Thyroid gland (tissue), 4 donors: Measurements from ENCODE around the gene ADAM12. TPM values are rescaled to one million over a fixed set of nuclear protein-coding genes. Genes with fewer than 3 reads are reported as not detected.

Source experiments
- DNase-seq, 2 donors: peaks; one replicate each; pipeline ENCODE4 v3.0.0-alpha.2; 2019
- H3K27ac ChIP-seq, 3 donors: fragments of 200-600 bp; sonication (generic); 1 replicate in 2 of 3; 2 replicates in 1 of 3; pipeline ENCODE4 v1.5.1; 2016 to 2019; ENCODE audit warnings: mild to moderate bottlenecking in 1 of 3, moderate library complexity in 1 of 3
- H3K27me3 ChIP-seq: fragments of 200-600 bp; sonication (generic); one replicate; pipeline ENCODE4 v1.5.1; 2019
- H3K36me3 ChIP-seq, 2 donors: fragments of 200-600 bp; sonication (generic); one replicate each; pipeline ENCODE4 v1.5.1; 2016 to 2019
- H3K4me1 ChIP-seq, 2 donors: fragments of 200-600 bp; sonication (generic); one replicate each; pipeline ENCODE4 v1.5.1; 2017 to 2019
- H3K4me3 ChIP-seq, 3 donors: fragments of 200-600 bp; sonication (generic); replicated peaks in 1 of 3; 1 replicate in 2 of 3; 2 replicates in 1 of 3; pipeline ENCODE4 v1.5.1; 2016; ENCODE audit warnings: mild to moderate bottlenecking in 1 of 3
- H3K9me3 ChIP-seq: fragments of 200-600 bp; sonication (generic); one replicate; pipeline ENCODE4 v1.5.1; 2017
- POLR2A ChIP-seq, 2 donors: fragments of 450-650 bp; IDR thresholded peaks; one replicate each; pipeline ENCODE4 v1.6.1; 2017; ENCODE audit warnings: antibody characterized with exemption in 2 of 2, mild to moderate bottlenecking in 2 of 2, moderate library complexity in 1 of 2
- WGBS, 2 donors: methylation state at CpG; one replicate each; pipeline ENCODE4 v1.1.5; 2017; 5-methylcytosine and 5-hydroxymethylcytosine counted together
- intact Hi-C: fragments of 100-400 bp; cut with DNase I; formaldehyde crosslinking; loops from one replicate; pipeline ENCODE4 v1.15.1; 2023
- total RNA-seq, 4 donors: library from RNA; depleted of rRNA; stranded (reverse); fragments of >200 nt; gene quantifications; one replicate each; pipeline ENCODE4 v1.2.3, GENCODE V29; 2016
- TF ChIP-seq, protein P1 (sequence below), 6 experiments: fragments of 200-600 bp in 3 of 6; fragments of 450-650 bp in 3 of 6; sonication (generic) in 3 of 6; IDR thresholded peaks; one replicate each; pipeline ENCODE4 v1.5.1; 2016 to 2019; ENCODE audit warnings: antibody characterized with exemption in 6 of 6, mild to moderate bottlenecking in 2 of 6, inconsistent platforms in 1 of 6, moderate library complexity in 1 of 6

Gene ADAM12
- total RNA-seq, 4 donors from 2014 or later, result 0.20 to 0.94 (median 0.63) TPM

DNA sequence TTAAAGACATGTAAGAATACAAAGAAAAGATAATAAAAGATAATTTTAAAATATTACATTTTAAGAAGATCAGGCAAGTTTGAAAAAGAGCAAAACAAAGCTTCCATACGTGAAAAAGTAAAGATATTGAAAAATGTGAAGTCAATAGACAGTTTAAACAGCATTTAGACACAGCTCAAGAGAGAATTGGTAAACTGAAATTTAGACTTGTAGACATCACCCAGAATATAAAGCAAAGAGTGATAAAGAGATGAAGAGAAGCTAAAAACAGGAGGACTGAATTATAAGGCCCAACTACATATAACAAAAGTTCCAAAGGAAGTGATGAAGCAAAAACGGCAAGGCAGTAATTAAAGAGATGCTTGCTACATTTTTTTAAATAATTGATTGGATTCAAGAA, 13.8 kb downstream of the ADAM12 start:
- no peaks in the 10 kb centered on the region for H3K36me3 ChIP-seq
- intact Hi-C loops, result no loop called here
- H3K9me3 ChIP-seq, result no peaks in the 10 kb centered on the region
- no peak for DNase-seq
- no peak overlapping the region for H3K4me3 ChIP-seq
- no peaks in the 10 kb centered on the region for H3K27me3 ChIP-seq
- no peak for TF ChIP-seq POLR2A (IDR thresholded peaks at IDR 0.05)
- TF ChIP-seq, protein P1, sequence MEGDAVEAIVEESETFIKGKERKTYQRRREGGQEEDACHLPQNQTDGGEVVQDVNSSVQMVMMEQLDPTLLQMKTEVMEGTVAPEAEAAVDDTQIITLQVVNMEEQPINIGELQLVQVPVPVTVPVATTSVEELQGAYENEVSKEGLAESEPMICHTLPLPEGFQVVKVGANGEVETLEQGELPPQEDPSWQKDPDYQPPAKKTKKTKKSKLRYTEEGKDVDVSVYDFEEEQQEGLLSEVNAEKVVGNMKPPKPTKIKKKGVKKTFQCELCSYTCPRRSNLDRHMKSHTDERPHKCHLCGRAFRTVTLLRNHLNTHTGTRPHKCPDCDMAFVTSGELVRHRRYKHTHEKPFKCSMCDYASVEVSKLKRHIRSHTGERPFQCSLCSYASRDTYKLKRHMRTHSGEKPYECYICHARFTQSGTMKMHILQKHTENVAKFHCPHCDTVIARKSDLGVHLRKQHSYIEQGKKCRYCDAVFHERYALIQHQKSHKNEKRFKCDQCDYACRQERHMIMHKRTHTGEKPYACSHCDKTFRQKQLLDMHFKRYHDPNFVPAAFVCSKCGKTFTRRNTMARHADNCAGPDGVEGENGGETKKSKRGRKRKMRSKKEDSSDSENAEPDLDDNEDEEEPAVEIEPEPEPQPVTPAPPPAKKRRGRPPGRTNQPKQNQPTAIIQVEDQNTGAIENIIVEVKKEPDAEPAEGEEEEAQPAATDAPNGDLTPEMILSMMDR (IDR thresholded peaks at IDR 0.05), result no peak
- no peaks in the 10 kb centered on the region for H3K4me1 ChIP-seq
- WGBS, 2 donors, result 84 to 85% methylated on average over 2 of the region's 2 CpGs
- no peak overlapping the region for H3K27ac ChIP-seq

DNA sequence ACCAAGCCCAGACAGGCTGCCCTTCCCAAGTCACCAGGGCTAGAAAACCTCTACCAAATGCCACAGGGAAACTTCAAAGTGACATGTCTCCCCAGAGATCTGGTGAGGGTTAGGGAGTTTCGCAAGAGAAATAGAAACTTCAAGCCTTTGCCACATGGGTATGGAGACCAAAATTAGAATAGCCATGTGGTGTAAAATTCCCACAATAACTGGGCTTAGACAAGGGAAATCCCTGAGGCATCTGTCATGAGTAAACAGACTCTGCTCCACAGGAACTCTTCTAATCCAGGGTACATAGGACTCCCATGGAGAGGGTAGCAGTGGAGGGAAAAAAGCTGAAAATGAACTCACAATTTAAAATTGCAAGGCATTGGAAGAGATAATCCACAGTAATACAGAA, 14.3 kb downstream of the ADAM12 start:
- no peak overlapping the region for H3K27ac ChIP-seq
- TF ChIP-seq, protein P1 (IDR thresholded peaks at IDR 0.05), result no peak
- no peak for TF ChIP-seq POLR2A (IDR thresholded peaks at IDR 0.05)
- WGBS, 2 donors, result 90 to 94% methylated on average over 1 of the region's 1 CpG

DNA sequence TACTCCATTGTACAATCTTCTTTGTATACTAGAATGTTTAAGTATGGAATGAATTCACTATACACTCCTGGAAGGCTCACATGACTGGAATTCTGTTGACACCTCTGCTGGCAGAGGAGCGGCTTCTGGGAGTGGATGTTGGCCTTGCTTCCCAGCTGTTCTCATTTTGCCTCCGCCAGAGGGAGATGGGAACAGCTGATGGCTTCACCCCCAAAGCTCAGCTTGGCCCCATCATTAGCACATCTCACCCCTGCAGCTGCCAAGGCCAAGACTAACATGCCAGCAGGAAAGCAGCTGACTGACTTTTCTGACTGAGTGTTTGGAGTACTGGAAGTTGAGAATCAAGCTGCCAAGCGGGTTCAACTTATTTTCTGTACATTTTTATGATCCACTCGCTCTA, 15.1 kb downstream of the ADAM12 start:
- 80 to 83% methylated on average over 4 of the region's 4 CpGs for WGBS, 2 donors
- DNase-seq, result no peak
- Histone ChIP-seq H3K27me3 (no peaks in the 10 kb centered on the region), H3K4me3 (no peak overlapping the region), H3K27ac (no peak overlapping the region), H3K9me3 (no peaks in the 10 kb centered on the region), H3K4me1 (no peaks in the 10 kb centered on the region), H3K36me3 (no peaks in the 10 kb centered on the region)
- intact Hi-C loops, result no loop called here
- TF ChIP-seq POLR2A (IDR thresholded peaks at IDR 0.05), result no peak
- TF ChIP-seq, protein P1 (IDR thresholded peaks at IDR 0.05), result no peak

More for the DNA sequence above, 14.3 kb downstream of the ADAM12 start:
- no peak for DNase-seq
- no peak overlapping the region for H3K4me3 ChIP-seq
- H3K4me1 ChIP-seq, result no peaks in the 10 kb centered on the region
- H3K36me3 ChIP-seq, result no peaks in the 10 kb centered on the region
- H3K9me3 ChIP-seq, result no peaks in the 10 kb centered on the region
- no peaks in the 10 kb centered on the region for H3K27me3 ChIP-seq
- intact Hi-C loops, result no loop called here

DNA sequence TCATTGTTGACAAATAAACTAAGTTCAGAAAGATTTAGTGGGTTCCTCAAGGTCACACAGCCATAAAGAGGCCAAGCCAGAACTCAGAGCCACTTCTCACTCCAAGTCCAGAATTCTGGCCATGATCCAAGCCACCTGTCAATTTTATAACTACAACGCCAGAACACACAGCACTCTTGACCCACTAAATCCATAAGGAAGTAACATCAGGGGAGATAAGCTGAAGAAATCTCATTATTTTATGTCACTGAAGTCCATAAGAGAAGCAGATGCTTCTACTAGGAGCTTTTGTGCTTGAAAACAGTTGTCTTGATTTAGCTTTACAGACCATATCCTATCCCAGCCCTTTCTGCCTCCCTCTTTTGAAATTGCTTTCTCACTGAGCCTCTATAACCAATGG, 15.9 kb downstream of the ADAM12 start:
- Histone ChIP-seq H3K27me3 (no peaks in the 10 kb centered on the region), H3K27ac (no peak overlapping the region), H3K36me3 (no peaks in the 10 kb centered on the region), H3K4me3 (no peak overlapping the region), H3K4me1 (no peaks in the 10 kb centered on the region), H3K9me3 (no peaks in the 10 kb centered on the region)
- DNase-seq, result no peak
- TF ChIP-seq, protein P1 (IDR thresholded peaks at IDR 0.05), result no peak
- no peak for TF ChIP-seq POLR2A (IDR thresholded peaks at IDR 0.05)
- intact Hi-C loops, result no loop called here
- 14 to 40% methylated on average over 1 of the region's 1 CpG for WGBS, 2 donors

DNA sequence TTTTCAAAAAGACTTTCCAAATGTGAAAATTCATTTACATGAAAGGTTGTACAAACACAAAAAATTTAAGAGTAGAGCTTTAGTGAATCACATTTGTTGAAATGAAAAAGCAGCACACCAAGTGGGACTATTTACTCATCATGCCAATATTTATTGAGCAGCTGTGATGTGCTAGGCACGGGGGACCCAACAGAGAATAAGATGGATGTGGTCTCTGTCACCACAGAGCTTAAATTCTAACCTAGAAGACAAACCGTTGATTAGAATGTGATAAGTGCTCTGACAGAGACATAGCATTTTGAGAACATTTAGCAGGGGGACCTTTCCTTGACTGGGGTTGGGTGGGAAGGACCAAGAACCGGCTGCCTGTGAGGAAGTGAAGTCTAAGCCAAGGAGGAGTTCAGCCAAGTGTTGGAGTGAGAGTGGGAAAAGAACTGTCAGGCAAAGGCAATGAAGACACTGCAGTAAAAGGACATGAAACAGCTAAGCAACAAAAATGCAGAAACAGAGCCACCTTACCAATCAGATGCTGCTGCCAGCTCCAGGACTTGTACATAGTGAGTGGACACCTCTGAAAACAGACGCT, 19.1 kb downstream of the ADAM12 start:
- intact Hi-C loops, result no loop called here

More for the DNA sequence above, 19.1 kb downstream of the ADAM12 start:
- Histone ChIP-seq H3K27ac (no peak overlapping the region), H3K4me3 (no peak overlapping the region), H3K36me3 (no peaks in the 10 kb centered on the region), H3K9me3 (no peaks in the 10 kb centered on the region), H3K27me3 (no peaks in the 10 kb centered on the region), H3K4me1 (no peaks in the 10 kb centered on the region)
- WGBS, 2 donors, result 46 to 53% methylated on average over 3 to 4 of the region's 4 CpGs
- TF ChIP-seq POLR2A (IDR thresholded peaks at IDR 0.05), result no peak
- TF ChIP-seq, protein P1 (IDR thresholded peaks at IDR 0.05), result no peak
- no peak for DNase-seq
